GM23338 (cell line): Measurements from ENCODE around the gene ARHGAP27. TPM values are rescaled to one million over a fixed set of nuclear protein-coding genes. Genes with fewer than 3 reads are reported as not detected.

Source experiments
- ATAC-seq: fragments of 200-7000 bp; cut with Tn5 transposase; 3 replicates; pipeline ENCODE4 v1.9.1; 2020
- DNase-seq: peaks from one replicate; pipeline ENCODE4 v3.0.0-alpha.2; 2015; ENCODE audit warnings: low spot score
- H2AFZ ChIP-seq: fragments of 200-600 bp; sonication (generic); 2 replicates; pipeline ENCODE4 v1.8.0; 2016; ENCODE audit warnings: antibody characterized with exemption, mild to moderate bottlenecking, moderate library complexity
- H3F3A ChIP-seq: fragments of 200-600 bp; sonication (generic); replicated peaks from 2 replicates; pipeline ENCODE4 v1.8.0; 2017; ENCODE audit warnings: antibody characterized with exemption, mixed run types, low read depth
- H3K27ac ChIP-seq: fragments of 200-600 bp; sonication (generic); 2 replicates; pipeline ENCODE4 v1.6.1; 2016; ENCODE audit warnings: low read depth
- H3K27me3 ChIP-seq: fragments of 200-600 bp; sonication (generic); 2 replicates; pipeline ENCODE4 v1.8.0; 2016; ENCODE audit warnings: mild to moderate bottlenecking, mixed run types, moderate library complexity; ENCODE audit not compliant: insufficient read depth
- H3K36me3 ChIP-seq: fragments of 200-600 bp; sonication (generic); 2 replicates; pipeline ENCODE4 v1.8.0; 2016; ENCODE audit warnings: mild to moderate bottlenecking; ENCODE audit not compliant: insufficient read depth
- H3K4me1 ChIP-seq: fragments of 200-600 bp; sonication (generic); 2 replicates; pipeline ENCODE4 v1.8.0; 2016; ENCODE audit warnings: mild to moderate bottlenecking, moderate library complexity; ENCODE audit not compliant: insufficient read depth
- H3K4me2 ChIP-seq: fragments of 200-600 bp; sonication (generic); 2 replicates; pipeline ENCODE4 v1.7.1; 2017; ENCODE audit warnings: mixed run types
- H3K4me3 ChIP-seq: fragments of 200-600 bp; sonication (generic); 2 replicates; pipeline ENCODE4 v1.6.1; 2016; ENCODE audit warnings: mixed run types
- H3K79me2 ChIP-seq: fragments of 200-600 bp; sonication (generic); replicated peaks from 2 replicates; pipeline ENCODE4 v1.8.0; 2017; ENCODE audit warnings: mild to moderate bottlenecking; ENCODE audit not compliant: insufficient read depth
- H3K9me2 ChIP-seq: fragments of 200-600 bp; sonication (generic); 2 replicates; pipeline ENCODE4 v1.8.0; 2017; ENCODE audit not compliant: insufficient read depth
- H4K20me1 ChIP-seq: fragments of 200-600 bp; sonication (generic); replicated peaks from 2 replicates; pipeline ENCODE4 v1.8.0; 2017; ENCODE audit warnings: mild to moderate bottlenecking; ENCODE audit not compliant: insufficient read depth
- H3K27ac Mint-ChIP-seq: 2 replicates; pipeline ENCODE4 v1.8.0; 2020; ENCODE audit warnings: inconsistent platforms, mild to moderate bottlenecking, moderate library complexity, mixed read lengths
- H3K27me3 Mint-ChIP-seq: 3 replicates; pipeline ENCODE4 v1.8.0; 2022; ENCODE audit warnings: low read depth, mild to moderate bottlenecking, moderate library complexity, mixed read lengths, inconsistent platforms; ENCODE audit not compliant: insufficient read depth, poor library complexity
- H3K36me3 Mint-ChIP-seq: 3 replicates; pipeline ENCODE4 v1.8.0; 2021; ENCODE audit warnings: low read depth, mild to moderate bottlenecking, inconsistent platforms, moderate library complexity, mixed read lengths
- H3K4me1 Mint-ChIP-seq: 3 replicates; pipeline ENCODE4 v1.8.0; 2020; ENCODE audit warnings: mild to moderate bottlenecking, inconsistent platforms, mixed read lengths
- H3K4me3 Mint-ChIP-seq: 3 replicates; pipeline ENCODE4 v1.8.0; 2021; ENCODE audit warnings: moderate library complexity, mild to moderate bottlenecking, inconsistent platforms, mixed read lengths
- H3K9me3 Mint-ChIP-seq: 3 replicates; pipeline ENCODE4 v1.8.0; 2020; ENCODE audit warnings: moderate library complexity, mild to moderate bottlenecking, inconsistent platforms, mixed read lengths
- CREB1 ChIP-seq: fragments of 250-450 bp; sonication (Bioruptor Pico); IDR thresholded peaks from 2 replicates; pipeline ENCODE4 v1.5.0; 2020; ENCODE audit warnings: low read depth, mild to moderate bottlenecking, moderate library complexity
- EZH2phosphoT487 ChIP-seq: fragments of 200-600 bp; sonication (generic); IDR thresholded peaks from one replicate; pipeline ENCODE4 v1.8.1; 2018; ENCODE audit warnings: antibody characterized with exemption; ENCODE audit not compliant: unreplicated experiment
- JUNB ChIP-seq: IDR thresholded peaks from one replicate; pipeline ENCODE4 v1.6.1; 2016; ENCODE audit warnings: antibody characterized with exemption; ENCODE audit not compliant: unreplicated experiment
- STAT1 ChIP-seq: IDR thresholded peaks from one replicate; pipeline ENCODE4 v1.6.1; 2016; ENCODE audit warnings: antibody characterized with exemption; ENCODE audit not compliant: unreplicated experiment
- ZNF114 ChIP-seq: fragments of 250-450 bp; sonication (Bioruptor Pico); IDR thresholded peaks from 2 replicates; pipeline ENCODE4 v1.5.0; 2020; ENCODE audit warnings: mild to moderate bottlenecking, moderate library complexity
- ZNF331 ChIP-seq: fragments of 250-450 bp; sonication (Bioruptor Pico); IDR thresholded peaks from 2 replicates; pipeline ENCODE4 v1.5.0; 2020; ENCODE audit warnings: low read depth, mild to moderate bottlenecking, moderate library complexity
- polyA plus RNA-seq: library from polyadenylated mRNA; unstranded; fragments of >200 nt; fragmentation: Nextera tagmentation; extraction: Ambion mirVana; gene quantifications from 2 replicates; pipeline ENCODE4 v1.2.1, GENCODE V29; 2016
- total RNA-seq: library from RNA; depleted of rRNA; stranded (reverse); fragments of >200 nt; shearing (Covaris generic); gene quantifications from 2 replicates; pipeline ENCODE4 v1.2.3, GENCODE V29; 2014
- TF ChIP-seq, protein P1 (sequence below), 2 experiments: fragments of 200-600 bp in 1 of 2; sonication (generic) in 1 of 2; conservative IDR thresholded peaks; 2 replicates each; pipeline versions ENCODE4 v1.5.1 to v1.6.1; 2016 to 2017; ENCODE audit warnings: antibody characterized with exemption in 2 of 2, low read depth in 2 of 2, mild to moderate bottlenecking in 2 of 2, moderate library complexity in 1 of 2
- TF ChIP-seq, protein P2 (sequence below): IDR thresholded peaks from one replicate; pipeline ENCODE4 v1.6.1; 2018; ENCODE audit warnings: antibody characterized with exemption; ENCODE audit not compliant: unreplicated experiment

Gene ARHGAP27
- total and polyA plus RNA-seq, 2 experiments from 2014 or later: 5.9 to 17.7 TPM

DNA sequence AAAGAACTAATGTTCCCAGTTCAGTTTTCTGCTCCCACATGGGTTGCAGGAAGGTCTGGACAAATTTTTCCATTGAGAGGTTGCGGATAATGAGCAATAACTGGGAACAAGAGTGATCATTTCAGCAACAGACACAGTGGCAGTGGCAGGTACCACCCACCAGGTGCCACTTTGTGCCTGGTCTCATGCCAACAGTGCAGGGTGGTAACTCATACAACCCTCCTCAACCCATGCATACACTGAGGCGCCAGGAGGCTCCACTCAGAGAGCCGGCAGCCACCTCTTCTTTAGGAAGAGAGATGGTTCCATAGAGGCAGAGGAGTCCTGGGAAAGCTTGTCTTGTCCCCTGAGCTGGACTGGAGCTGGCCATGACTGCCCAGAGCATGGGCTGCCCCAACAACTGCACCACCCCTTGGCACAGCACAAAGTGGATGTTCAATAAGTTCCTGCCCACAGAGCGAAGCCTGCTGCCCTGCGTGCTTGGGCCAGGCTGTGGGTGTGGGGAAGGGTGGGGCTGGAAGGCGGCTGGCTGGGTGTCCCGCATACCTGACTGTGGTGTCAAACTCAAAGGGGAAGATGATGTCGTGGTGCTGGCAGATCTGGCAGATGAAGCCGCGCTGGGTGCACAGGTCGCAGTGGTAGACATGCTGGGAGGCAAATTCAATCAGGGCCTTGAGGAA lies 6.4 kb upstream of the ARHGAP27 start:
- H3K4me3 ChIP-seq: no peak overlapping the region
- no peak overlapping the region for H3K27ac ChIP-seq
- TF ChIP-seq, protein P1, sequence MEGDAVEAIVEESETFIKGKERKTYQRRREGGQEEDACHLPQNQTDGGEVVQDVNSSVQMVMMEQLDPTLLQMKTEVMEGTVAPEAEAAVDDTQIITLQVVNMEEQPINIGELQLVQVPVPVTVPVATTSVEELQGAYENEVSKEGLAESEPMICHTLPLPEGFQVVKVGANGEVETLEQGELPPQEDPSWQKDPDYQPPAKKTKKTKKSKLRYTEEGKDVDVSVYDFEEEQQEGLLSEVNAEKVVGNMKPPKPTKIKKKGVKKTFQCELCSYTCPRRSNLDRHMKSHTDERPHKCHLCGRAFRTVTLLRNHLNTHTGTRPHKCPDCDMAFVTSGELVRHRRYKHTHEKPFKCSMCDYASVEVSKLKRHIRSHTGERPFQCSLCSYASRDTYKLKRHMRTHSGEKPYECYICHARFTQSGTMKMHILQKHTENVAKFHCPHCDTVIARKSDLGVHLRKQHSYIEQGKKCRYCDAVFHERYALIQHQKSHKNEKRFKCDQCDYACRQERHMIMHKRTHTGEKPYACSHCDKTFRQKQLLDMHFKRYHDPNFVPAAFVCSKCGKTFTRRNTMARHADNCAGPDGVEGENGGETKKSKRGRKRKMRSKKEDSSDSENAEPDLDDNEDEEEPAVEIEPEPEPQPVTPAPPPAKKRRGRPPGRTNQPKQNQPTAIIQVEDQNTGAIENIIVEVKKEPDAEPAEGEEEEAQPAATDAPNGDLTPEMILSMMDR (conservative IDR thresholded peaks at IDR 0.05; ENCODE audit: low read depth in 2 of 2): no peak
- TF ChIP-seq EZH2phosphoT487 (no peak), CREB1 (CRISPR knock-in tag) (no peak), JUNB (no peak), ZNF114 (CRISPR knock-in tag) (no peak), ZNF331 (CRISPR knock-in tag) (no peak), STAT1 (no peak)
- TF ChIP-seq, protein P2, sequence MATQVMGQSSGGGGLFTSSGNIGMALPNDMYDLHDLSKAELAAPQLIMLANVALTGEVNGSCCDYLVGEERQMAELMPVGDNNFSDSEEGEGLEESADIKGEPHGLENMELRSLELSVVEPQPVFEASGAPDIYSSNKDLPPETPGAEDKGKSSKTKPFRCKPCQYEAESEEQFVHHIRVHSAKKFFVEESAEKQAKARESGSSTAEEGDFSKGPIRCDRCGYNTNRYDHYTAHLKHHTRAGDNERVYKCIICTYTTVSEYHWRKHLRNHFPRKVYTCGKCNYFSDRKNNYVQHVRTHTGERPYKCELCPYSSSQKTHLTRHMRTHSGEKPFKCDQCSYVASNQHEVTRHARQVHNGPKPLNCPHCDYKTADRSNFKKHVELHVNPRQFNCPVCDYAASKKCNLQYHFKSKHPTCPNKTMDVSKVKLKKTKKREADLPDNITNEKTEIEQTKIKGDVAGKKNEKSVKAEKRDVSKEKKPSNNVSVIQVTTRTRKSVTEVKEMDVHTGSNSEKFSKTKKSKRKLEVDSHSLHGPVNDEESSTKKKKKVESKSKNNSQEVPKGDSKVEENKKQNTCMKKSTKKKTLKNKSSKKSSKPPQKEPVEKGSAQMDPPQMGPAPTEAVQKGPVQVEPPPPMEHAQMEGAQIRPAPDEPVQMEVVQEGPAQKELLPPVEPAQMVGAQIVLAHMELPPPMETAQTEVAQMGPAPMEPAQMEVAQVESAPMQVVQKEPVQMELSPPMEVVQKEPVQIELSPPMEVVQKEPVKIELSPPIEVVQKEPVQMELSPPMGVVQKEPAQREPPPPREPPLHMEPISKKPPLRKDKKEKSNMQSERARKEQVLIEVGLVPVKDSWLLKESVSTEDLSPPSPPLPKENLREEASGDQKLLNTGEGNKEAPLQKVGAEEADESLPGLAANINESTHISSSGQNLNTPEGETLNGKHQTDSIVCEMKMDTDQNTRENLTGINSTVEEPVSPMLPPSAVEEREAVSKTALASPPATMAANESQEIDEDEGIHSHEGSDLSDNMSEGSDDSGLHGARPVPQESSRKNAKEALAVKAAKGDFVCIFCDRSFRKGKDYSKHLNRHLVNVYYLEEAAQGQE: no peak
- H3K4me3 Mint-ChIP-seq: no peak overlapping the region
- no peaks in the 10 kb centered on the region for H3K9me3 Mint-ChIP-seq
- H3K79me2 ChIP-seq: no peaks in the 10 kb centered on the region
- no peaks in the 10 kb centered on the region for H3K27me3 ChIP-seq
- H4K20me1 ChIP-seq: no peaks in the 10 kb centered on the region
- H3F3A ChIP-seq: no peaks in the 10 kb centered on the region
- H3K36me3 Mint-ChIP-seq: no peaks in the 10 kb centered on the region
- DNase-seq: no peak
- H3K4me1 Mint-ChIP-seq: peaks cover 32% of the 10 kb centered on the region
- H2AFZ ChIP-seq: no peak overlapping the region
- H3K27me3 Mint-ChIP-seq: peaks cover 14% of the 10 kb centered on the region
- H3K36me3 ChIP-seq: no peaks in the 10 kb centered on the region
- H3K27ac Mint-ChIP-seq: no peak overlapping the region
- no peak for ATAC-seq
- peaks cover 3% of the 10 kb centered on the region; the same call in 1 of the 2 replicates for H3K4me1 ChIP-seq
- no peak overlapping the region for H3K4me2 ChIP-seq
- H3K9me2 ChIP-seq: no peaks in the 10 kb centered on the region
